GM23338 (cell line): ENCODE measurements around the gene CCL17. TPM values are rescaled to one million over a fixed set of nuclear protein-coding genes. Genes with fewer than 3 reads are reported as not detected.

ENCODE experiments used
- ATAC-seq: fragments of 200-7000 bp; cut with Tn5 transposase; 3 replicates; pipeline ENCODE4 v1.9.1; 2020
- DNase-seq: peaks from one replicate; pipeline ENCODE4 v3.0.0-alpha.2; 2015; ENCODE audit warnings: low spot score
- H2AFZ ChIP-seq: fragments of 200-600 bp; sonication (generic); 2 replicates; pipeline ENCODE4 v1.8.0; 2016; ENCODE audit warnings: antibody characterized with exemption, mild to moderate bottlenecking, moderate library complexity
- H3F3A ChIP-seq: fragments of 200-600 bp; sonication (generic); replicated peaks from 2 replicates; pipeline ENCODE4 v1.8.0; 2017; ENCODE audit warnings: antibody characterized with exemption, mixed run types, low read depth
- H3K27ac ChIP-seq: fragments of 200-600 bp; sonication (generic); 2 replicates; pipeline ENCODE4 v1.6.1; 2016; ENCODE audit warnings: low read depth
- H3K27me3 ChIP-seq: fragments of 200-600 bp; sonication (generic); 2 replicates; pipeline ENCODE4 v1.8.0; 2016; ENCODE audit warnings: mild to moderate bottlenecking, mixed run types, moderate library complexity; ENCODE audit not compliant: insufficient read depth
- H3K36me3 ChIP-seq: fragments of 200-600 bp; sonication (generic); 2 replicates; pipeline ENCODE4 v1.8.0; 2016; ENCODE audit warnings: mild to moderate bottlenecking; ENCODE audit not compliant: insufficient read depth
- H3K4me1 ChIP-seq: fragments of 200-600 bp; sonication (generic); 2 replicates; pipeline ENCODE4 v1.8.0; 2016; ENCODE audit warnings: mild to moderate bottlenecking, moderate library complexity; ENCODE audit not compliant: insufficient read depth
- H3K4me2 ChIP-seq: fragments of 200-600 bp; sonication (generic); 2 replicates; pipeline ENCODE4 v1.7.1; 2017; ENCODE audit warnings: mixed run types
- H3K4me3 ChIP-seq: fragments of 200-600 bp; sonication (generic); 2 replicates; pipeline ENCODE4 v1.6.1; 2016; ENCODE audit warnings: mixed run types
- H3K79me2 ChIP-seq: fragments of 200-600 bp; sonication (generic); replicated peaks from 2 replicates; pipeline ENCODE4 v1.8.0; 2017; ENCODE audit warnings: mild to moderate bottlenecking; ENCODE audit not compliant: insufficient read depth
- H3K9me2 ChIP-seq: fragments of 200-600 bp; sonication (generic); 2 replicates; pipeline ENCODE4 v1.8.0; 2017; ENCODE audit not compliant: insufficient read depth
- H4K20me1 ChIP-seq: fragments of 200-600 bp; sonication (generic); replicated peaks from 2 replicates; pipeline ENCODE4 v1.8.0; 2017; ENCODE audit warnings: mild to moderate bottlenecking; ENCODE audit not compliant: insufficient read depth
- H3K27ac Mint-ChIP-seq: 2 replicates; pipeline ENCODE4 v1.8.0; 2020; ENCODE audit warnings: inconsistent platforms, mild to moderate bottlenecking, moderate library complexity, mixed read lengths
- H3K27me3 Mint-ChIP-seq: 3 replicates; pipeline ENCODE4 v1.8.0; 2022; ENCODE audit warnings: low read depth, mild to moderate bottlenecking, moderate library complexity, mixed read lengths, inconsistent platforms; ENCODE audit not compliant: insufficient read depth, poor library complexity
- H3K36me3 Mint-ChIP-seq: 3 replicates; pipeline ENCODE4 v1.8.0; 2021; ENCODE audit warnings: low read depth, mild to moderate bottlenecking, inconsistent platforms, moderate library complexity, mixed read lengths
- H3K4me1 Mint-ChIP-seq: 3 replicates; pipeline ENCODE4 v1.8.0; 2020; ENCODE audit warnings: mild to moderate bottlenecking, inconsistent platforms, mixed read lengths
- H3K4me3 Mint-ChIP-seq: 3 replicates; pipeline ENCODE4 v1.8.0; 2021; ENCODE audit warnings: moderate library complexity, mild to moderate bottlenecking, inconsistent platforms, mixed read lengths
- H3K9me3 Mint-ChIP-seq: 3 replicates; pipeline ENCODE4 v1.8.0; 2020; ENCODE audit warnings: moderate library complexity, mild to moderate bottlenecking, inconsistent platforms, mixed read lengths
- CREB1 ChIP-seq: fragments of 250-450 bp; sonication (Bioruptor Pico); IDR thresholded peaks from 2 replicates; pipeline ENCODE4 v1.5.0; 2020; ENCODE audit warnings: low read depth, mild to moderate bottlenecking, moderate library complexity
- CTCF ChIP-seq, 2 experiments: fragments of 200-600 bp in 1 of 2; sonication (generic) in 1 of 2; conservative IDR thresholded peaks; 2 replicates each; pipeline versions ENCODE4 v1.5.1 to v1.6.1; 2016 to 2017; ENCODE audit warnings: antibody characterized with exemption in 2 of 2, low read depth in 2 of 2, mild to moderate bottlenecking in 2 of 2, moderate library complexity in 1 of 2
- EZH2 ChIP-seq: fragments of 200-600 bp; sonication (generic); IDR thresholded peaks from one replicate; pipeline ENCODE4 v1.8.0; 2017; ENCODE audit warnings: antibody characterized with exemption, mild to moderate bottlenecking, low read depth; ENCODE audit not compliant: unreplicated experiment
- EZH2phosphoT487 ChIP-seq: fragments of 200-600 bp; sonication (generic); IDR thresholded peaks from one replicate; pipeline ENCODE4 v1.8.1; 2018; ENCODE audit warnings: antibody characterized with exemption; ENCODE audit not compliant: unreplicated experiment
- NANOG ChIP-seq: IDR thresholded peaks from 2 replicates; pipeline ENCODE4 v1.6.1; 2016; ENCODE audit warnings: antibody characterized with exemption, borderline replicate concordance
- POLR2AphosphoS5 ChIP-seq: IDR thresholded peaks from 2 replicates; pipeline ENCODE4 v1.6.1; 2016; ENCODE audit warnings: antibody characterized with exemption, low read depth
- STAT1 ChIP-seq: IDR thresholded peaks from one replicate; pipeline ENCODE4 v1.6.1; 2016; ENCODE audit warnings: antibody characterized with exemption; ENCODE audit not compliant: unreplicated experiment
- ZNF114 ChIP-seq: fragments of 250-450 bp; sonication (Bioruptor Pico); IDR thresholded peaks from 2 replicates; pipeline ENCODE4 v1.5.0; 2020; ENCODE audit warnings: mild to moderate bottlenecking, moderate library complexity
- ZNF462 ChIP-seq: fragments of 250-450 bp; sonication (Bioruptor Pico); IDR thresholded peaks from 2 replicates; pipeline ENCODE4 v1.5.0; 2020; ENCODE audit warnings: mild to moderate bottlenecking, moderate library complexity
- polyA plus RNA-seq: library from polyadenylated mRNA; unstranded; fragments of >200 nt; fragmentation: Nextera tagmentation; extraction: Ambion mirVana; gene quantifications from 2 replicates; pipeline ENCODE4 v1.2.1, GENCODE V29; 2016
- total RNA-seq: library from RNA; depleted of rRNA; stranded (reverse); fragments of >200 nt; shearing (Covaris generic); gene quantifications from 2 replicates; pipeline ENCODE4 v1.2.3, GENCODE V29; 2014
- TF ChIP-seq, protein P1 (sequence below): IDR thresholded peaks from one replicate; pipeline ENCODE4 v1.6.1; 2018; ENCODE audit warnings: antibody characterized with exemption; ENCODE audit not compliant: unreplicated experiment
- TF ChIP-seq, protein P2 (sequence below): IDR thresholded peaks from 2 replicates; pipeline ENCODE4 v1.6.1; 2016; ENCODE audit warnings: antibody characterized with exemption

Gene CCL17
- total and polyA plus RNA-seq, 2 experiments from 2014 or later = not detected

- H3K4me2 ChIP-seq = no peak overlapping the region
- no peak for ATAC-seq
- peaks cover 6% of the 10 kb centered on the region; the same call in 1 of the 3 replicates for H3K4me1 Mint-ChIP-seq
- no peaks in the 10 kb centered on the region for H3F3A ChIP-seq
- no peaks in the 10 kb centered on the region for H3K4me1 ChIP-seq
- TF ChIP-seq CTCF (conservative IDR thresholded peaks at IDR 0.05; ENCODE audit: low read depth in 2 of 2) (no peak), EZH2 (no peak), ZNF462 (CRISPR knock-in tag) (no peak), STAT1 (no peak), POLR2AphosphoS5 (no peak), ZNF114 (no peak), EZH2phosphoT487 (no peak), NANOG (no peak), CREB1 (CRISPR knock-in tag) (no peak)
- TF ChIP-seq, protein P1, sequence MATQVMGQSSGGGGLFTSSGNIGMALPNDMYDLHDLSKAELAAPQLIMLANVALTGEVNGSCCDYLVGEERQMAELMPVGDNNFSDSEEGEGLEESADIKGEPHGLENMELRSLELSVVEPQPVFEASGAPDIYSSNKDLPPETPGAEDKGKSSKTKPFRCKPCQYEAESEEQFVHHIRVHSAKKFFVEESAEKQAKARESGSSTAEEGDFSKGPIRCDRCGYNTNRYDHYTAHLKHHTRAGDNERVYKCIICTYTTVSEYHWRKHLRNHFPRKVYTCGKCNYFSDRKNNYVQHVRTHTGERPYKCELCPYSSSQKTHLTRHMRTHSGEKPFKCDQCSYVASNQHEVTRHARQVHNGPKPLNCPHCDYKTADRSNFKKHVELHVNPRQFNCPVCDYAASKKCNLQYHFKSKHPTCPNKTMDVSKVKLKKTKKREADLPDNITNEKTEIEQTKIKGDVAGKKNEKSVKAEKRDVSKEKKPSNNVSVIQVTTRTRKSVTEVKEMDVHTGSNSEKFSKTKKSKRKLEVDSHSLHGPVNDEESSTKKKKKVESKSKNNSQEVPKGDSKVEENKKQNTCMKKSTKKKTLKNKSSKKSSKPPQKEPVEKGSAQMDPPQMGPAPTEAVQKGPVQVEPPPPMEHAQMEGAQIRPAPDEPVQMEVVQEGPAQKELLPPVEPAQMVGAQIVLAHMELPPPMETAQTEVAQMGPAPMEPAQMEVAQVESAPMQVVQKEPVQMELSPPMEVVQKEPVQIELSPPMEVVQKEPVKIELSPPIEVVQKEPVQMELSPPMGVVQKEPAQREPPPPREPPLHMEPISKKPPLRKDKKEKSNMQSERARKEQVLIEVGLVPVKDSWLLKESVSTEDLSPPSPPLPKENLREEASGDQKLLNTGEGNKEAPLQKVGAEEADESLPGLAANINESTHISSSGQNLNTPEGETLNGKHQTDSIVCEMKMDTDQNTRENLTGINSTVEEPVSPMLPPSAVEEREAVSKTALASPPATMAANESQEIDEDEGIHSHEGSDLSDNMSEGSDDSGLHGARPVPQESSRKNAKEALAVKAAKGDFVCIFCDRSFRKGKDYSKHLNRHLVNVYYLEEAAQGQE = no peak
- TF ChIP-seq, protein P2, sequence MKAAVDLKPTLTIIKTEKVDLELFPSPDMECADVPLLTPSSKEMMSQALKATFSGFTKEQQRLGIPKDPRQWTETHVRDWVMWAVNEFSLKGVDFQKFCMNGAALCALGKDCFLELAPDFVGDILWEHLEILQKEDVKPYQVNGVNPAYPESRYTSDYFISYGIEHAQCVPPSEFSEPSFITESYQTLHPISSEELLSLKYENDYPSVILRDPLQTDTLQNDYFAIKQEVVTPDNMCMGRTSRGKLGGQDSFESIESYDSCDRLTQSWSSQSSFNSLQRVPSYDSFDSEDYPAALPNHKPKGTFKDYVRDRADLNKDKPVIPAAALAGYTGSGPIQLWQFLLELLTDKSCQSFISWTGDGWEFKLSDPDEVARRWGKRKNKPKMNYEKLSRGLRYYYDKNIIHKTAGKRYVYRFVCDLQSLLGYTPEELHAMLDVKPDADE = no peak
- no peaks in the 10 kb centered on the region for H3K36me3 ChIP-seq
- no peaks in the 10 kb centered on the region for H3K9me2 ChIP-seq
- no peak overlapping the region for H2AFZ ChIP-seq
- H3K4me3 Mint-ChIP-seq = no peak overlapping the region
- no peak overlapping the region for H3K27ac Mint-ChIP-seq
- no peaks in the 10 kb centered on the region for H3K79me2 ChIP-seq
- peaks cover 9% of the 10 kb centered on the region for H3K27me3 Mint-ChIP-seq
- no peaks in the 10 kb centered on the region for H3K36me3 Mint-ChIP-seq
- H4K20me1 ChIP-seq = no peaks in the 10 kb centered on the region; the same call in 1 of the 2 replicates
- no peak for DNase-seq
- no peaks in the 10 kb centered on the region; the same call in 2 of the 3 replicates for H3K9me3 Mint-ChIP-seq
- no peak overlapping the region for H3K4me3 ChIP-seq
- H3K27ac ChIP-seq = no peak overlapping the region
- H3K27me3 ChIP-seq = no peaks in the 10 kb centered on the region
Observed at GRCh38 chr16:57355898-57356414, 48.6 kb upstream of the CCL17 start.
